Amygdala (tissue), 56 donors: Measurements from ENCODE around the gene FBXO31.

ENCODE experiments used
- DNase-seq, 56 donors: peaks; one replicate each; lab custom pipeline; 2025; lab: John Stamatoyannopoulos, UW

The FBXO31 gene

GRCh38 chr16:87316923-87317749 lies 66.4 kb downstream of the FBXO31 start, which contains the start of gene C16orf95:
Gene C16orf95, minus strand, starts transcription at chr16:87317392. Its CDS starts 150 bp downstream, at chr16:87317242.
- peak; percentile 82 to 98 (median 92) for DNase-seq

- no peak for DNase-seq
Measured at GRCh38 chr16:87316450-87316922, 67.1 kb downstream of the FBXO31 start.

GRCh38 chr16:87314990-87315420 lies 68.6 kb downstream of the FBXO31 start:
- DNase-seq: no peak

GRCh38 chr16:87312008-87312407 lies 71.6 kb downstream of the FBXO31 start:
- no peak for DNase-seq

GRCh38 chr16:87311387-87311786 lies 72.2 kb downstream of the FBXO31 start:
- DNase-seq: no peak

- DNase-seq: no peak
Measured at GRCh38 chr16:87310610-87311009, 73.0 kb downstream of the FBXO31 start.

- no peak for DNase-seq
Measured at GRCh38 chr16:87309620-87310525, 73.7 kb downstream of the FBXO31 start.

- no peak for DNase-seq
Measured at GRCh38 chr16:87308826-87309225, 74.8 kb downstream of the FBXO31 start.

- no peak for DNase-seq
Measured at GRCh38 chr16:87306516-87306915, 77.1 kb downstream of the FBXO31 start.

GRCh38 chr16:87305505-87306391 lies 77.8 kb downstream of the FBXO31 start:
- no peak for DNase-seq

GRCh38 chr16:87304951-87305350 lies 78.6 kb downstream of the FBXO31 start:
- no peak for DNase-seq

- no peak for DNase-seq
Measured at GRCh38 chr16:87303962-87304521, 79.5 kb downstream of the FBXO31 start.

- DNase-seq: no peak
Measured at GRCh38 chr16:87303431-87303930, 80.1 kb downstream of the FBXO31 start.

- DNase-seq: no peak
Measured at GRCh38 chr16:87298857-87299465, 84.6 kb downstream of the FBXO31 start.

- DNase-seq: peak in 3 of 56 donors; percentile 3 to 20 (median 20)
Measured at GRCh38 chr16:87297918-87298631, 85.5 kb downstream of the FBXO31 start.

- no peak for DNase-seq
Measured at GRCh38 chr16:87297407-87297806, 86.2 kb downstream of the FBXO31 start.

GRCh38 chr16:87295661-87296531 lies 87.7 kb downstream of the FBXO31 start:
- DNase-seq: no peak
